ENCODE data around the gene TPCN2. TPM values are rescaled to one million over a fixed set of nuclear protein-coding genes. Genes with fewer than 3 reads are reported as not detected.

The TPCN2 gene
- total RNA-seq, 1 donor from 2014 or later, result 31.4 TPM

GRCh38 chr11:69150175-69150574 is 101.4 kb downstream of the TPCN2 start:
- Mint-ChIP-seq H3K9me3 (ENCODE audit: unreplicated experiment) (no peaks in the 10 kb centered on the region), H3K4me1 (ENCODE audit: unreplicated experiment) (no peaks in the 10 kb centered on the region), H3K27me3 (ENCODE audit: unreplicated experiment) (peaks cover 4% of the 10 kb centered on the region), H3K36me3 (ENCODE audit: low read depth, unreplicated experiment) (peaks cover 10% of the 10 kb centered on the region), H3K27ac (ENCODE audit: unreplicated experiment) (no peak overlapping the region), H3K4me3 (ENCODE audit: unreplicated experiment) (no peak overlapping the region)
- no peak for TF ChIP-seq CTCF (IDR thresholded peaks at IDR 0.05; ENCODE audit: unreplicated experiment)
- DNase-seq (ENCODE audit: low spot score), result no peak

- no peak overlapping the region for H3K27ac Mint-ChIP-seq (ENCODE audit: unreplicated experiment)
- TF ChIP-seq CTCF (IDR thresholded peaks at IDR 0.05; ENCODE audit: unreplicated experiment), result no peak
- no peak for DNase-seq (ENCODE audit: low spot score)
- H3K9me3 Mint-ChIP-seq (ENCODE audit: unreplicated experiment), result no peaks in the 10 kb centered on the region
- peaks cover 6% of the 10 kb centered on the region for H3K36me3 Mint-ChIP-seq (ENCODE audit: low read depth, unreplicated experiment)
- H3K4me1 Mint-ChIP-seq (ENCODE audit: unreplicated experiment), result peaks cover 4% of the 10 kb centered on the region
- H3K4me3 Mint-ChIP-seq (ENCODE audit: unreplicated experiment), result no peak overlapping the region
- H3K27me3 Mint-ChIP-seq (ENCODE audit: unreplicated experiment), result peaks cover 5% of the 10 kb centered on the region
Observed at GRCh38 chr11:69151836-69152235, 103.1 kb downstream of the TPCN2 start.

GRCh38 chr11:69152733-69153421 is 104.1 kb downstream of the TPCN2 start:
- Mint-ChIP-seq H3K4me1 (ENCODE audit: unreplicated experiment) (peaks cover 4% of the 10 kb centered on the region), H3K27me3 (ENCODE audit: unreplicated experiment) (peaks cover 5% of the 10 kb centered on the region), H3K27ac (ENCODE audit: unreplicated experiment) (no peak overlapping the region), H3K4me3 (ENCODE audit: unreplicated experiment) (no peak overlapping the region), H3K9me3 (ENCODE audit: unreplicated experiment) (no peaks in the 10 kb centered on the region), H3K36me3 (ENCODE audit: low read depth, unreplicated experiment) (peaks cover 6% of the 10 kb centered on the region)
- DNase-seq (ENCODE audit: low spot score), result no peak
- TF ChIP-seq CTCF (IDR thresholded peaks at IDR 0.05; ENCODE audit: unreplicated experiment), result no peak

GRCh38 chr11:69153661-69154060 is 104.9 kb downstream of the TPCN2 start:
- Mint-ChIP-seq H3K4me1 (ENCODE audit: unreplicated experiment) (peaks cover 4% of the 10 kb centered on the region), H3K4me3 (ENCODE audit: unreplicated experiment) (no peak overlapping the region), H3K27me3 (ENCODE audit: unreplicated experiment) (peaks cover 5% of the 10 kb centered on the region), H3K27ac (ENCODE audit: unreplicated experiment) (no peak overlapping the region), H3K9me3 (ENCODE audit: unreplicated experiment) (no peaks in the 10 kb centered on the region), H3K36me3 (ENCODE audit: low read depth, unreplicated experiment) (no peaks in the 10 kb centered on the region)
- DNase-seq (ENCODE audit: low spot score), result no peak
- TF ChIP-seq CTCF (IDR thresholded peaks at IDR 0.05; ENCODE audit: unreplicated experiment), result no peak

GRCh38 chr11:69154211-69154913 is 105.6 kb downstream of the TPCN2 start:
- TF ChIP-seq CTCF (IDR thresholded peaks at IDR 0.05; ENCODE audit: unreplicated experiment), result no peak
- no peak for DNase-seq (ENCODE audit: low spot score)
- no peak overlapping the region for H3K4me3 Mint-ChIP-seq (ENCODE audit: unreplicated experiment)
- H3K4me1 Mint-ChIP-seq (ENCODE audit: unreplicated experiment), result peaks cover 4% of the 10 kb centered on the region
- H3K36me3 Mint-ChIP-seq (ENCODE audit: low read depth, unreplicated experiment), result no peaks in the 10 kb centered on the region
- peaks cover 5% of the 10 kb centered on the region for H3K27me3 Mint-ChIP-seq (ENCODE audit: unreplicated experiment)
- no peak overlapping the region for H3K27ac Mint-ChIP-seq (ENCODE audit: unreplicated experiment)
- H3K9me3 Mint-ChIP-seq (ENCODE audit: unreplicated experiment), result no peaks in the 10 kb centered on the region
